ENCODE data around the gene MGAT4D. TPM values are rescaled to one million over a fixed set of nuclear protein-coding genes. Genes with fewer than 3 reads are reported as not detected.

The MGAT4D gene
- total and polyA plus RNA-seq, 10 of the 15 experiments (the other 5 are each of a cell fraction or from before 2014, with no cell fraction given) = not detected

DNA sequence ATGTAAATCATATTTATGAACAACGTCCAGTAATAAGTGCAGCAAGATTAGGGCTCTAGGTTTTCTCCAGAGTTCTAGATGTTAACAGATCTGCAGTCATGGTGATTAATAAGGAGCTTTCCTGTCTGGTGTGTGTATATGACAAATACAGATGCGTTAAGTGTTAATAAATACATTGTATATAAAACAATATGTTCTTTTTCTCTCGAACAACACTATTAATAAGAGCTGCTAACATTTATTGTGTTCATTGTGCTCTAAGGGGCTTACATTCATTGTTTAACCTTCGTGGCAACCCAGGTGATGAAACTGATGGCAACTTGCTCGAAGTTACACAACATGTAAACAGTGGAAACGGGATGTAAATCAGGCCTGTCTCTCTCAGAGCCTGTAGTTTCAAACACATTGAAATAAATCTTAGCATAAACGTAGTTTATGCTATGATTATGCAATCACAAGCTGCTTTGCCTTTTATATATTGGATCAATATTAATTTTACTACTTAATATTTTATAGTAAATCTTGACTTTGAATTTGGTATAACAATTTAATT lies 70.1 kb downstream of the MGAT4D start (continued):
- no peak for TF ChIP-seq FOXK2 (IDR thresholded peaks at IDR 0.05)

DNA sequence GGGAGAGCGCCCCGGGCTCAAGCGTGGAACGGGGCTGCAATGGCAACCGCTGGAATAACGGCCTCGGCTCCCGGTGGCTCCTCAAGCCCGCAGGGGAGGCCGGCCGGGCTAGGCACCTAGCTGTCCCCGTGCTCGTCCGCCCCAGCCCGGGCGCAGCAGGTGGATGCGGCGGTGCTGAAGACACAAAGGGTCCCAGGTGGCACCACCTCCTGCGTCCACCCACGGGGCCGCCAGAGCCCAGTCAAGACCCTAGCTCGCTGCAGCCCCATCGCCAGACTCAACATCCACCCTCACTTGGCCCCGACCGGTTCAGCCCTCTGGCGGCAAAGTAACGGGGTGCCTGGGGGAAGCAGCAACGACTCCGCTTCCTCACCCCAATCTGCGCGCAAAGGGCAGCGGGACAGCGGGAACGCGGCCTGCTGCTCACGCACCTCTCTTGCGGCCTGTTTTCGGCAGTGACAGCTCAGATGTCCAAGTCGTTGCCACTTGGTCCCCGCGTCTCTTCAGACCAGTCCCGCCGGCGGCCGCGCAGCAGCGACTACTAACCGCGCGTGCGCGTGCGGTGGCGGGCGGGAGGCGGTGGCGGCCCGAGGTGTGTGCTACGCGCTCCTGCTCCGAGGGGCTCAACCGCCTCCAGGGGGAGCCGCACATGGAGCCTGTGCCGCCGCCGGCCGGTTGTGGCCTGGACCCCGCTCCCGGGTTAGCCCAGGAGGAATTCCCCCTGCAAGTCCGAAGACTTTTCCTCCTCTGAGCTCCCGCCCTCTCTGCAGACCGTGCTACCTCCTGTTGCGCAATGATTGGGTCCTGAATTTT lies 70.8 kb downstream of the MGAT4D start, which contains the start of gene CLGN:
Gene CLGN, minus strand, starts transcription at position 543 of the 813 bp plus-strand sequence. CDS start 14,570 bp downstream, outside the sequence.
- peak; percentile 2 for DNase-seq (ENCODE audit: low read depth, low spot score)
- ChIA-PET POLR2A (no interaction called here), RAD21 (ENCODE audit: unreplicated experiment) (no interaction called here), CTCF (interaction anchor here (1.8 kb wide), 1 partner anchor 68 kb away, joined by 4 read pairs; no protein-coding TSS in a partner anchor), SMC1A (ENCODE audit: uncharacterized antibody, unreplicated experiment) (no interaction called here)
- H3K27ac ChIP-seq (ENCODE audit: control insufficient read depth, insufficient read depth) = no peak within 1 kb of the TSS
- peak; percentile 96 for ATAC-seq
- intact Hi-C loops (cut with micrococcal nuclease; ENCODE audit: unreplicated experiment) = loop anchor here (5.0 kb wide), 1 partner anchor 425 kb away; no protein-coding TSS in a partner anchor
- H3K9me3 ChIP-seq (replicated peaks; ENCODE audit: control insufficient read depth, insufficient read depth, low read length) = no peaks in the 10 kb centered on the region
- BruUV-seq (replicated peaks) = no TSS peak
- peaks cover 0 to 5% of the 10 kb centered on the region in 2 experiments; a peak in 2 of 4 replicates for H3K27me3 ChIP-seq (replicated peaks in 1 of 2; ENCODE audit: control insufficient read depth in 2 of 2, insufficient read depth in 2 of 2, low read length in 1 of 2)
- peak within 1 kb of the TSS; percentile 55 for H3K4me3 ChIP-seq
- under 1% methylated on average over 60 of the region's 73 CpGs for WGBS (ENCODE audit: insufficient coverage, insufficient replicate concordance, low lambda C conversion rate, missing lambda C conversion rate)
- FAIRE-seq = no peak
- no peaks in the 10 kb centered on the region for H3K36me3 ChIP-seq (ENCODE audit: control insufficient read depth in 2 of 2, insufficient read depth in 2 of 2, low read length in 1 of 2)
- H4K20me1 ChIP-seq (ENCODE audit: control insufficient read depth, insufficient read depth) = no peaks in the 10 kb centered on the region
- peak within 1 kb of the TSS; percentile 97 for H3K4me2 ChIP-seq (ENCODE audit: control insufficient read depth, insufficient read depth)
- peak within 1 kb of the TSS; percentile 95 for H2AFZ ChIP-seq (ENCODE audit: control insufficient read depth, low read depth, low read length)
- in situ Hi-C loops (cut with MboI) = no loop called here
- H3K9ac ChIP-seq (ENCODE audit: control insufficient read depth, insufficient read depth, low read length) = no peak within 1 kb of the TSS; the same call in 1 of the 2 replicates
- no peaks in the 10 kb centered on the region for H3K79me2 ChIP-seq (ENCODE audit: control insufficient read depth, insufficient read depth, low read length)
- peaks cover 5% of the 10 kb centered on the region; the same call in 1 of the 2 replicates for H3K4me1 ChIP-seq (ENCODE audit: control insufficient read depth, insufficient read depth, low read length)
- no peak for TF ChIP-seq NR2F1 (conservative IDR thresholded peaks at IDR 0.05)
- TF ChIP-seq, protein P1, sequence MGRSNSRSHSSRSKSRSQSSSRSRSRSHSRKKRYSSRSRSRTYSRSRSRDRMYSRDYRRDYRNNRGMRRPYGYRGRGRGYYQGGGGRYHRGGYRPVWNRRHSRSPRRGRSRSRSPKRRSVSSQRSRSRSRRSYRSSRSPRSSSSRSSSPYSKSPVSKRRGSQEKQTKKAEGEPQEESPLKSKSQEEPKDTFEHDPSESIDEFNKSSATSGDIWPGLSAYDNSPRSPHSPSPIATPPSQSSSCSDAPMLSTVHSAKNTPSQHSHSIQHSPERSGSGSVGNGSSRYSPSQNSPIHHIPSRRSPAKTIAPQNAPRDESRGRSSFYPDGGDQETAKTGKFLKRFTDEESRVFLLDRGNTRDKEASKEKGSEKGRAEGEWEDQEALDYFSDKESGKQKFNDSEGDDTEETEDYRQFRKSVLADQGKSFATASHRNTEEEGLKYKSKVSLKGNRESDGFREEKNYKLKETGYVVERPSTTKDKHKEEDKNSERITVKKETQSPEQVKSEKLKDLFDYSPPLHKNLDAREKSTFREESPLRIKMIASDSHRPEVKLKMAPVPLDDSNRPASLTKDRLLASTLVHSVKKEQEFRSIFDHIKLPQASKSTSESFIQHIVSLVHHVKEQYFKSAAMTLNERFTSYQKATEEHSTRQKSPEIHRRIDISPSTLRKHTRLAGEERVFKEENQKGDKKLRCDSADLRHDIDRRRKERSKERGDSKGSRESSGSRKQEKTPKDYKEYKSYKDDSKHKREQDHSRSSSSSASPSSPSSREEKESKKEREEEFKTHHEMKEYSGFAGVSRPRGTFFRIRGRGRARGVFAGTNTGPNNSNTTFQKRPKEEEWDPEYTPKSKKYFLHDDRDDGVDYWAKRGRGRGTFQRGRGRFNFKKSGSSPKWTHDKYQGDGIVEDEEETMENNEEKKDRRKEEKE (IDR thresholded peaks at IDR 0.05) = no peak
- TF ChIP-seq, protein P2, sequence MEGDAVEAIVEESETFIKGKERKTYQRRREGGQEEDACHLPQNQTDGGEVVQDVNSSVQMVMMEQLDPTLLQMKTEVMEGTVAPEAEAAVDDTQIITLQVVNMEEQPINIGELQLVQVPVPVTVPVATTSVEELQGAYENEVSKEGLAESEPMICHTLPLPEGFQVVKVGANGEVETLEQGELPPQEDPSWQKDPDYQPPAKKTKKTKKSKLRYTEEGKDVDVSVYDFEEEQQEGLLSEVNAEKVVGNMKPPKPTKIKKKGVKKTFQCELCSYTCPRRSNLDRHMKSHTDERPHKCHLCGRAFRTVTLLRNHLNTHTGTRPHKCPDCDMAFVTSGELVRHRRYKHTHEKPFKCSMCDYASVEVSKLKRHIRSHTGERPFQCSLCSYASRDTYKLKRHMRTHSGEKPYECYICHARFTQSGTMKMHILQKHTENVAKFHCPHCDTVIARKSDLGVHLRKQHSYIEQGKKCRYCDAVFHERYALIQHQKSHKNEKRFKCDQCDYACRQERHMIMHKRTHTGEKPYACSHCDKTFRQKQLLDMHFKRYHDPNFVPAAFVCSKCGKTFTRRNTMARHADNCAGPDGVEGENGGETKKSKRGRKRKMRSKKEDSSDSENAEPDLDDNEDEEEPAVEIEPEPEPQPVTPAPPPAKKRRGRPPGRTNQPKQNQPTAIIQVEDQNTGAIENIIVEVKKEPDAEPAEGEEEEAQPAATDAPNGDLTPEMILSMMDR (IDR thresholded peaks at IDR 0.05 in 2 of 3, conservative IDR thresholded peaks at IDR 0.05 in 1 of 3; ENCODE audit: control insufficient read depth in 2 of 3, extremely low read depth in 1 of 3, insufficient read depth in 1 of 3, low read depth in 3 of 3, low read length in 3 of 3) = peak; percentile 9 to 28 (median 21); a peak in 3 of 6 replicates
- TF ChIP-seq ZNF217 (IDR thresholded peaks at IDR 0.05) = no peak
- TF ChIP-seq KAT2A (conservative IDR thresholded peaks at IDR 0.05; ENCODE audit: control insufficient read depth, low read depth, low read length) = no peak
- no peak for TF ChIP-seq BMI1 (IDR thresholded peaks at IDR 0.05; ENCODE audit: borderline replicate concordance)
- no peak for TF ChIP-seq CBX5 (IDR thresholded peaks at IDR 0.05; ENCODE audit: low read depth)
- TF ChIP-seq CHD2 (IDR thresholded peaks at IDR 0.05; ENCODE audit: borderline replicate concordance, low read depth, low read length) = no peak
- TF ChIP-seq CEBPB (IDR thresholded peaks at IDR 0.05; ENCODE audit: borderline replicate concordance in 1 of 2, low read depth in 2 of 2, low read length in 2 of 2) = peak in 1 of 2 experiments; percentile 81; a peak in 1 of 4 replicates
- no peak for TF ChIP-seq CHD1 (IDR thresholded peaks at IDR 0.05; ENCODE audit: low read depth, low read length)
- peak; percentile 84 for TF ChIP-seq HDAC6 (IDR thresholded peaks at IDR 0.05; ENCODE audit: unreplicated experiment)
- TF ChIP-seq, protein P3, sequence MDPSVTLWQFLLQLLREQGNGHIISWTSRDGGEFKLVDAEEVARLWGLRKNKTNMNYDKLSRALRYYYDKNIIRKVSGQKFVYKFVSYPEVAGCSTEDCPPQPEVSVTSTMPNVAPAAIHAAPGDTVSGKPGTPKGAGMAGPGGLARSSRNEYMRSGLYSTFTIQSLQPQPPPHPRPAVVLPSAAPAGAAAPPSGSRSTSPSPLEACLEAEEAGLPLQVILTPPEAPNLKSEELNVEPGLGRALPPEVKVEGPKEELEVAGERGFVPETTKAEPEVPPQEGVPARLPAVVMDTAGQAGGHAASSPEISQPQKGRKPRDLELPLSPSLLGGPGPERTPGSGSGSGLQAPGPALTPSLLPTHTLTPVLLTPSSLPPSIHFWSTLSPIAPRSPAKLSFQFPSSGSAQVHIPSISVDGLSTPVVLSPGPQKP (IDR thresholded peaks at IDR 0.05; ENCODE audit: low read depth, low read length) = no peak
- TF ChIP-seq SIN3A (IDR thresholded peaks at IDR 0.05; ENCODE audit: low read depth, low read length) = no peak
- TF ChIP-seq NR2C1 (IDR thresholded peaks at IDR 0.05) = no peak
